ENCODE measurements around the gene CDIPT. TPM values are rescaled to one million over a fixed set of nuclear protein-coding genes. Genes with fewer than 3 reads are reported as not detected.
A peak's percentile ranks its signal among the peaks of the same experiment; 100 is the strongest.

CDIPT gene
- total RNA-seq, 1 donor from 2014 or later: 49.7 TPM

DNA sequence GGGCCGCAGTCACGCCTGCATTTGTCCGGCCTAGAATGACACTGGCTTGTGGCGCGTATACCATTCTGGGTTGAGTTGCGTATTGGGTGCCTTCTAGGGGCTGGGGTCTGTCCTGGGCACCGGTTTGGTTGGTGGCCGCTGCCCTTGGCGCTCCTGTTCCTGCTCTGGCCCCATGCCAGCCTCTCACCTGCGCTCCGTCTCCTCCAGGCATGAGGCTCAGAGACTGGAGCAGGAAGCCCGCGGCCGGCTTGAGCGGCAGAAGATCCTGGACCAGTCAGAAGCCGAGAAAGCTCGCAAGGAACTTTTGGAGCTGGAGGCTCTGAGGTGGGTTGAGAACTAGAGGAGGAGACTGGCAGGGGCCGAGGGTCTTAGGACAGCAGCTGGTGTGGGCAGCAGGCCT is 17.4 kb downstream of the CDIPT start:
- Mint-ChIP-seq H3K36me3 (no peaks in the 10 kb centered on the region), H3K27me3 (ENCODE audit: low read depth) (no peaks in the 10 kb centered on the region), H3K4me3 (no peak overlapping the region), H3K27ac (peak overlapping the region; percentile 36), H3K9me3 (no peaks in the 10 kb centered on the region), H3K4me1 (peaks cover 20% of the 10 kb centered on the region)
- DNase-seq (ENCODE audit: low spot score in 2 of 2, unreplicated experiment in 2 of 2): no peak
- TF ChIP-seq, protein P1, sequence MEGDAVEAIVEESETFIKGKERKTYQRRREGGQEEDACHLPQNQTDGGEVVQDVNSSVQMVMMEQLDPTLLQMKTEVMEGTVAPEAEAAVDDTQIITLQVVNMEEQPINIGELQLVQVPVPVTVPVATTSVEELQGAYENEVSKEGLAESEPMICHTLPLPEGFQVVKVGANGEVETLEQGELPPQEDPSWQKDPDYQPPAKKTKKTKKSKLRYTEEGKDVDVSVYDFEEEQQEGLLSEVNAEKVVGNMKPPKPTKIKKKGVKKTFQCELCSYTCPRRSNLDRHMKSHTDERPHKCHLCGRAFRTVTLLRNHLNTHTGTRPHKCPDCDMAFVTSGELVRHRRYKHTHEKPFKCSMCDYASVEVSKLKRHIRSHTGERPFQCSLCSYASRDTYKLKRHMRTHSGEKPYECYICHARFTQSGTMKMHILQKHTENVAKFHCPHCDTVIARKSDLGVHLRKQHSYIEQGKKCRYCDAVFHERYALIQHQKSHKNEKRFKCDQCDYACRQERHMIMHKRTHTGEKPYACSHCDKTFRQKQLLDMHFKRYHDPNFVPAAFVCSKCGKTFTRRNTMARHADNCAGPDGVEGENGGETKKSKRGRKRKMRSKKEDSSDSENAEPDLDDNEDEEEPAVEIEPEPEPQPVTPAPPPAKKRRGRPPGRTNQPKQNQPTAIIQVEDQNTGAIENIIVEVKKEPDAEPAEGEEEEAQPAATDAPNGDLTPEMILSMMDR (IDR thresholded peaks at IDR 0.05; ENCODE audit: unreplicated experiment): no peak

DNA sequence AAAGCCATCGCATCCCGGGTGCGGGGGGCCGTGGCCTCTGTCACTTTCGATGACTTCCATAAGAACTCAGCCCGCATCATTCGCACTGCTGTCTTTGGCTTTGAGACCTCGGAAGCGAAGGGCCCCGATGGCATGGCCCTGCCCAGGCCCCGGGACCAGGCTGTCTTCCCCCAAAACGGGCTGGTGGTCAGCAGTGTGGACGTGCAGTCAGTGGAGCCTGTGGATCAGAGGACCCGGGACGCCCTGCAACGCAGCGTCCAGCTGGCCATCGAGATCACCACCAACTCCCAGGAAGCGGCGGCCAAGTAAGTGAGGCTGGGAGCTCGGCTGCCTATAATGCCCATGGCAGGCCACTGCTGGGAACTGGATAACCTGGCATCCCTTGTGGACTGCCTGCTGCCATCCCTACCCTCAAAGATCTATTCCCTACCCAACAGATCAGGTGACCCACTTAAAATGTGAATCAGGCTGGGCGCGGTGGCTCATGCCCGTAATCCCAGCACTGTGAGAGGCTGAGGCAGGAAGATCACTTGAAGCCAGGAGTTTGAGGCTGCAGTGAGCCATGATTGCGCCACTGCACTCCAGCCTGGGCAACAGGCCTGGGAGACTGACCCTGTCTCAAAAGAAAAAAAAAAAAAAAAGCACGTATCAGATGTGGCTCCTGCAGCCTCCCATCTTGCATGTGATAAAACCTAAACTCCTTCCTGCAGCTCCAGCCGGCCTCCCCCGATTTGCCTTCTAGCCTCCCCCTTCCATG is 18.3 kb downstream of the CDIPT start:
- Mint-ChIP-seq H3K4me1 (peaks cover 15% of the 10 kb centered on the region), H3K4me3 (no peak overlapping the region), H3K27me3 (ENCODE audit: low read depth) (no peaks in the 10 kb centered on the region), H3K9me3 (no peaks in the 10 kb centered on the region), H3K36me3 (no peaks in the 10 kb centered on the region), H3K27ac (peak overlapping the region; percentile 36)
- DNase-seq (ENCODE audit: low spot score in 2 of 2, unreplicated experiment in 2 of 2): no peak
- TF ChIP-seq, protein P1 (IDR thresholded peaks at IDR 0.05; ENCODE audit: unreplicated experiment): no peak

DNA sequence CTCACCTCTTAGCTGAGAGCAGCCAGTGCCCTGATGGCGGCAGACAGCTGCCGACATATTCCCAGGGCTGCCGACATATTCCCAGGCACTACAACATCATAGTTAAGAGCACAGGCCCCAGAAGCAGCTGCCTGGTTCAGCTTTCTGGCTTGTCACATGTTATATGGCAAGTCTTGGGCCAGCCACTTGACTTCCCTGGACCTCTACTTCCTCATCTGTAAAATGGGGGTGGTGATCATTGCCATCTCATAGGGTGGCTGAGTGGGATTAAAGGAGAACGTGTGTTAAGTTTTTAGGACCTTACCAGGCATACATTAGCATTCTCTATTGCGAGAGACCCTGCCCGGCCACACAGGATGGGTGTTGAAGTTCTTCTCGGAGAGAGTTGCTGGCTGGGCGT is 19.1 kb downstream of the CDIPT start:
- H3K36me3 Mint-ChIP-seq: no peaks in the 10 kb centered on the region
- no peaks in the 10 kb centered on the region for H3K9me3 Mint-ChIP-seq
- DNase-seq (ENCODE audit: low spot score in 2 of 2, unreplicated experiment in 2 of 2): no peak
- TF ChIP-seq, protein P1 (IDR thresholded peaks at IDR 0.05; ENCODE audit: unreplicated experiment): no peak
- H3K27me3 Mint-ChIP-seq (ENCODE audit: low read depth): no peaks in the 10 kb centered on the region
- H3K4me3 Mint-ChIP-seq: no peak overlapping the region
- H3K27ac Mint-ChIP-seq: no peak overlapping the region
- peaks cover 8% of the 10 kb centered on the region for H3K4me1 Mint-ChIP-seq

DNA sequence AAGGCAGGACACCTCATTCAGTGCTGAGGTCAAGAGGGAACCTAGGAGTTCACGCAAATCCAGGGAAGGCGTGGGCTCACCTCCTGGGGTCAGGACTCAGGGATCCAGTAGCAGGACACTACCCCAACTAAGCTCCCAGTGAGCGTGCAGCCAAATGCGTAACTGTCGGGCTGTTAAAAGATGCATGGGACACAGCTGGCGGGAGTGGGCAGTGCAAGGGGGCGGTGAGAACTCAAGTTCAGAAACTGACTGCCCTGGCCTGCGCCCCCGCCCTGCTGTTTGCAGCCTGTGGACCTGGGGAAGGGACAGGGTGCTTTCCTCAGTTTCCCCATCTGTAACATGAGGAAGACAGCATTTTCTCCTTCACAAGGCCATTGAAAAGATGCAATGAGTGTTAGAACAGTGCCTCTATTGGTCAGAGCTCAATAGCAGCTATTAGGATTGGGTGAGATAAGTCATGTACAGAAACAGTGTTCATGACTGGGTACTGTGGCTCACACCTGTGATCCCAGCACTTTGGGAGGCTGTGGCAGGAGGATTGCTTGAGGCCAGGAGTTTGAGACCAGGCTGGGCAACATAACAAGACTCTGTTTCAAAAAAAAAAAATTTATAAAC is 20.2 kb downstream of the CDIPT start:
- Mint-ChIP-seq H3K4me1 (peaks cover 4% of the 10 kb centered on the region), H3K36me3 (no peaks in the 10 kb centered on the region), H3K27ac (no peak overlapping the region), H3K9me3 (no peaks in the 10 kb centered on the region), H3K4me3 (no peak overlapping the region), H3K27me3 (ENCODE audit: low read depth) (no peaks in the 10 kb centered on the region)
- TF ChIP-seq, protein P1 (IDR thresholded peaks at IDR 0.05; ENCODE audit: unreplicated experiment): no peak
- DNase-seq (ENCODE audit: low spot score in 2 of 2, unreplicated experiment in 2 of 2): no peak

DNA sequence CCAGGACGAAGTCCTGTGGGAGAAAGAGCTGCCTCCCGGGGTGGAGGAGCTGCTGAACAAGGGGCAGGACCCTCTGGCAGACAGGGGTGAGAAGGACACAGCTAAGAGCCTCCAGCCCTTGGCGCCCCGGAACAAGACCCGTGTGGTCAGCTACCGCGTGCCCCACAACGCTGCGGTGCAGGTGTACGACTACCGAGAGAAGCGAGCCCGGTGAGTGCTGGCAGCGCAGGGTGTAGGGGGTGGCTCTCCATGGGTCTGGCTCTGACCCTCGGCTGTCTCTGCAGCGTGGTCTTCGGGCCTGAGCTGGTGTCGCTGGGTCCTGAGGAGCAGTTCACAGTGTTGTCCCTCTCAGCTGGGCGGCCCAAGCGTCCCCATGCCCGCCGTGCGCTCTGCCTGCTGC is 21.4 kb downstream of the CDIPT start:
- Mint-ChIP-seq H3K4me3 (no peak overlapping the region), H3K36me3 (no peaks in the 10 kb centered on the region), H3K27me3 (ENCODE audit: low read depth) (no peaks in the 10 kb centered on the region), H3K9me3 (no peaks in the 10 kb centered on the region), H3K27ac (no peak overlapping the region), H3K4me1 (peaks cover 4% of the 10 kb centered on the region)
- TF ChIP-seq, protein P1 (IDR thresholded peaks at IDR 0.05; ENCODE audit: unreplicated experiment): no peak
- DNase-seq (ENCODE audit: low spot score in 2 of 2, unreplicated experiment in 2 of 2): no peak

All from mesothelial cell of epicardium (in vitro differentiated cells).